H1 (cell line): ENCODE results near the gene ABCF2. TPM values are rescaled to one million over a fixed set of nuclear protein-coding genes. Genes with fewer than 3 reads are reported as not detected.

Experiments
- CBX5 ChIP-seq: fragments of 300-800, 300-1000 bp; sonication (generic); IDR thresholded peaks from 2 replicates; pipeline ENCODE4 v1.7.1; 2016; ENCODE audit warnings: antibody characterized with exemption, low read length, low read depth
- KDM1A ChIP-seq: fragments of 200-600, 300-600 bp; sonication (generic); IDR thresholded peaks from 2 replicates; pipeline ENCODE4 v1.7.1; 2016; ENCODE audit warnings: mild to moderate bottlenecking, low read length, borderline replicate concordance
- MAX ChIP-seq: IDR thresholded peaks from 2 replicates; pipeline ENCODE4 v1.6.1; 2012; ENCODE audit warnings: inconsistent platforms
- NANOG ChIP-seq: IDR thresholded peaks from 2 replicates; pipeline ENCODE4 v1.6.1; 2011; ENCODE audit warnings: low read length, low read depth, mild to moderate bottlenecking, inconsistent platforms; ENCODE audit not compliant: insufficient read depth, poor library complexity, severe bottlenecking
- SUZ12 ChIP-seq: fragments of 200-600 bp; sonication (generic); IDR thresholded peaks from 2 replicates; pipeline ENCODE4 v1.6.1; 2012; ENCODE audit warnings: mild to moderate bottlenecking, inconsistent platforms, low read length, moderate library complexity, mixed read lengths
- polyA plus RNA-seq, 7 experiments: library from polyadenylated mRNA; depleted of rRNA in 3 of 7; stranded (reverse) in 5 of 7; unstranded in 2 of 7; fragments of >200 nt in 5 of 7; fragments of 200-250 nt in 2 of 7; gene quantifications; 1 replicate in 5 of 7; 2 replicates in 1 of 7; 4 replicates in 1 of 7; pipeline versions ENCODE4 v1.2.1 to v1.2.3, GENCODE V29; 2011 to 2013; ENCODE audit warnings: missing spikeins in 2 of 7, mixed read lengths in 2 of 7
- total RNA-seq: library from RNA; stranded (reverse); fragmentation: NEBNext Ultra II Directional; extraction: Animal tissue kit (Norgen Biotek cat#: 25700); gene quantifications from 2 replicates; pipeline ENCODE4 v1.2.1, GENCODE V29; 2021

The ABCF2 gene
- total and polyA plus RNA-seq, 2 of the 8 experiments (the other 6 are each of a cell fraction or from before 2014, with no cell fraction given): 28.0 to 55.0 TPM

DNA sequence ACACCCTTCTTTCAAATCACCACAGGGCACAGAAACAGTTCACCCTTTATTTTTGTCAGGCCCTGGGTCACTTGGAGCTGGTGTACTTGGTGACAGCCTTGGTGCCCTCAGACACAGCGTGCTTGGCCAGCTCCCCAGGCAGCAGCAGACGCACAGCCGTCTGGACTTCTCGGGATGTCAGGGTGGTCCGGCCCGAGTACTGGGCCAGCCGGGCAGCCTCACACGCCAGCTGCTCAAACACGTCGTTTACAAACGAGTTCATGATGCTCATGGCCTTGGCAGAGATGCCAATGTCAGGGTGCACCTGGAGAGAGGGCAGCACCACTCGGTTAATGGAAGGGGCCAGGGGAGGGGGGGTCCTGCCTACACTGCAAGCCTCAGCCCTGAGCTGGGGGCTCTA, 19.2 kb downstream of the ABCF2 start (continued):
- TF ChIP-seq MAX: no peak
- no peak for TF ChIP-seq SUZ12
- no peak for TF ChIP-seq NANOG
- TF ChIP-seq KDM1A: no peak
- TF ChIP-seq CBX5: no peak
